ENCODE results near the gene C10orf105.
A peak's percentile ranks its signal among the peaks of the same experiment; 100 is the strongest.

The C10orf105 gene

GRCh38 chr10:71720288-71720687 lies 710 bp upstream of the C10orf105 start:
- TF ChIP-seq CTCF (conservative IDR thresholded peaks at IDR 0.05; ENCODE audit: low read length) = no peak
- H3K4me3 ChIP-seq (ENCODE audit: low read length) = no peak overlapping the region
- DNase-seq (ENCODE audit: low read depth) = no peak

GRCh38 chr10:71719042-71719441 lies 536 bp downstream of the C10orf105 start:
- DNase-seq (ENCODE audit: low read depth) = peak; percentile 75
- no peak overlapping the region for H3K4me3 ChIP-seq (ENCODE audit: low read length)
- TF ChIP-seq CTCF (conservative IDR thresholded peaks at IDR 0.05; ENCODE audit: low read length) = no peak

- no peak for DNase-seq (ENCODE audit: low read depth)
- H3K4me3 ChIP-seq (ENCODE audit: low read length) = no peak overlapping the region
- TF ChIP-seq CTCF (conservative IDR thresholded peaks at IDR 0.05; ENCODE audit: low read length) = no peak
These were observed 1.3 kb downstream of the C10orf105 start for GRCh38 chr10:71718165-71718698.

- no peak for TF ChIP-seq CTCF (conservative IDR thresholded peaks at IDR 0.05; ENCODE audit: low read length)
- DNase-seq (ENCODE audit: low read depth) = no peak
- H3K4me3 ChIP-seq (ENCODE audit: low read length) = no peak overlapping the region
These were observed 2.0 kb downstream of the C10orf105 start for GRCh38 chr10:71717551-71717951.

GRCh38 chr10:71717056-71717455 lies 2.5 kb downstream of the C10orf105 start:
- H3K4me3 ChIP-seq (ENCODE audit: low read length) = no peak overlapping the region
- TF ChIP-seq CTCF (conservative IDR thresholded peaks at IDR 0.05; ENCODE audit: low read length) = no peak
- no peak for DNase-seq (ENCODE audit: low read depth)

GRCh38 chr10:71716426-71716825 lies 3.2 kb downstream of the C10orf105 start:
- TF ChIP-seq CTCF (conservative IDR thresholded peaks at IDR 0.05; ENCODE audit: low read length) = no peak
- H3K4me3 ChIP-seq (ENCODE audit: low read length) = no peak overlapping the region
- DNase-seq (ENCODE audit: low read depth) = no peak

- H3K4me3 ChIP-seq (ENCODE audit: low read length) = no peak overlapping the region
- no peak for TF ChIP-seq CTCF (conservative IDR thresholded peaks at IDR 0.05; ENCODE audit: low read length)
These were observed 3.7 kb downstream of the C10orf105 start for GRCh38 chr10:71715860-71716259.

More at GRCh38 chr10:71715860-71716259, 3.7 kb downstream of the C10orf105 start:
- no peak for DNase-seq (ENCODE audit: low read depth)

All from AG10803 (cell line).